ENCODE results near the gene GRIK1.

Gene GRIK1

GRCh38 chr21:29529139-29529538, 410.7 kb downstream of the GRIK1 start:
- DNase-seq (ENCODE audit: low read depth): no peak

GRCh38 chr21:29526545-29526944, 413.3 kb downstream of the GRIK1 start:
- DNase-seq (ENCODE audit: low read depth): no peak

- no peak for DNase-seq (ENCODE audit: low read depth)
These were observed 415.7 kb downstream of the GRIK1 start for GRCh38 chr21:29524055-29524454.

- no peak for DNase-seq (ENCODE audit: low read depth)
These were observed 416.1 kb downstream of the GRIK1 start for GRCh38 chr21:29523646-29524045.

GRCh38 chr21:29521872-29522271, 417.9 kb downstream of the GRIK1 start:
- no peak for DNase-seq (ENCODE audit: low read depth)

GRCh38 chr21:29520171-29520570, 419.6 kb downstream of the GRIK1 start:
- no peak for DNase-seq (ENCODE audit: low read depth)

- no peak for DNase-seq (ENCODE audit: low read depth)
These were observed 425.0 kb downstream of the GRIK1 start for GRCh38 chr21:29514652-29515247.

- DNase-seq (ENCODE audit: low read depth): no peak
These were observed 426.3 kb downstream of the GRIK1 start for GRCh38 chr21:29513535-29513934.

- no peak for DNase-seq (ENCODE audit: low read depth)
These were observed 428.7 kb downstream of the GRIK1 start for GRCh38 chr21:29511096-29511495.

- DNase-seq (ENCODE audit: low read depth): no peak
These were observed 430.7 kb downstream of the GRIK1 start for GRCh38 chr21:29509121-29509520.

- no peak for DNase-seq (ENCODE audit: low read depth)
These were observed 431.5 kb downstream of the GRIK1 start for GRCh38 chr21:29508301-29508700.

- DNase-seq (ENCODE audit: low read depth): no peak
These were observed 432.8 kb downstream of the GRIK1 start for GRCh38 chr21:29506947-29507346.

- no peak for DNase-seq (ENCODE audit: low read depth)
These were observed 433.6 kb downstream of the GRIK1 start for GRCh38 chr21:29506214-29506613.

- DNase-seq (ENCODE audit: low read depth): no peak
These were observed 435.0 kb downstream of the GRIK1 start for GRCh38 chr21:29504751-29505321.

- DNase-seq (ENCODE audit: low read depth): no peak
These were observed 438.3 kb downstream of the GRIK1 start for GRCh38 chr21:29501451-29501850.

GRCh38 chr21:29499734-29500343, 440.0 kb downstream of the GRIK1 start:
- DNase-seq (ENCODE audit: low read depth): no peak

- no peak for DNase-seq (ENCODE audit: low read depth)
These were observed 440.6 kb downstream of the GRIK1 start for GRCh38 chr21:29499229-29499628.

GRCh38 chr21:29496337-29496736, 443.5 kb downstream of the GRIK1 start:
- no peak for DNase-seq (ENCODE audit: low read depth)

GRCh38 chr21:29490016-29490415, 449.8 kb downstream of the GRIK1 start:
- no peak for DNase-seq (ENCODE audit: low read depth)

- DNase-seq (ENCODE audit: low read depth): no peak
These were observed 452.6 kb downstream of the GRIK1 start for GRCh38 chr21:29487154-29487553.

Measured in activated gamma-delta T cell treated with anti-CD3 and anti-CD28 coated beads, Interleukin-2, amount 50 U/mL, for 16 hours (primary cell).